GM12801 (cell line): ENCODE measurements around the gene ARRDC3.

Source experiments
- TF ChIP-seq, protein P1 (sequence below): IDR thresholded peaks from one replicate; pipeline ENCODE4 v1.5.1; 2011; ENCODE audit warnings: control low read depth; ENCODE audit not compliant: insufficient read length; ENCODE audit errors: extremely low read depth

Gene ARRDC3

GRCh38 chr5:91383027-91383955, at the start of gene ARRDC3:
TSS of gene ARRDC3 (minus strand) at chr5:91383317. CDS start at chr5:91383092, 225 bp downstream.
- TF ChIP-seq, protein P1, sequence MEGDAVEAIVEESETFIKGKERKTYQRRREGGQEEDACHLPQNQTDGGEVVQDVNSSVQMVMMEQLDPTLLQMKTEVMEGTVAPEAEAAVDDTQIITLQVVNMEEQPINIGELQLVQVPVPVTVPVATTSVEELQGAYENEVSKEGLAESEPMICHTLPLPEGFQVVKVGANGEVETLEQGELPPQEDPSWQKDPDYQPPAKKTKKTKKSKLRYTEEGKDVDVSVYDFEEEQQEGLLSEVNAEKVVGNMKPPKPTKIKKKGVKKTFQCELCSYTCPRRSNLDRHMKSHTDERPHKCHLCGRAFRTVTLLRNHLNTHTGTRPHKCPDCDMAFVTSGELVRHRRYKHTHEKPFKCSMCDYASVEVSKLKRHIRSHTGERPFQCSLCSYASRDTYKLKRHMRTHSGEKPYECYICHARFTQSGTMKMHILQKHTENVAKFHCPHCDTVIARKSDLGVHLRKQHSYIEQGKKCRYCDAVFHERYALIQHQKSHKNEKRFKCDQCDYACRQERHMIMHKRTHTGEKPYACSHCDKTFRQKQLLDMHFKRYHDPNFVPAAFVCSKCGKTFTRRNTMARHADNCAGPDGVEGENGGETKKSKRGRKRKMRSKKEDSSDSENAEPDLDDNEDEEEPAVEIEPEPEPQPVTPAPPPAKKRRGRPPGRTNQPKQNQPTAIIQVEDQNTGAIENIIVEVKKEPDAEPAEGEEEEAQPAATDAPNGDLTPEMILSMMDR = no peak

DNA sequence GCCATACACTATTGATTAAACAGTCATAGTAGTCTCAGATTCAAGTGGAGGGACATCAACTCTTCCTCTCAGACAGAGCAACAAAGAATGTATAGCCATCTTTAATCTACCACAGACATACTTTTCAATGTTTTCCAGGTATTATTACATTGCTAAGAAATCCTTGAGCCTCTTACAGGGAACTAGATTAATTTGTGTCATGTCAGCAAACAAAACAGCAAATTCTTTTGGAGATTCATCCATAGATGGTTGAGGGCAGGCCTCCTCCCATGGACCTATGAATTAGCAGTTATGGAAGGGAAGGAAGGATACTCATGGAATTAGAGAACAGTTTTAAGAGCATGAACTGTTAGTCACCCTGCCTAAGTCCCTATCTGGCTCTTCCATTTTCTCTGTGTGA, 47.8 kb upstream of the ARRDC3 start:
- TF ChIP-seq, protein P1 = no peak

DNA sequence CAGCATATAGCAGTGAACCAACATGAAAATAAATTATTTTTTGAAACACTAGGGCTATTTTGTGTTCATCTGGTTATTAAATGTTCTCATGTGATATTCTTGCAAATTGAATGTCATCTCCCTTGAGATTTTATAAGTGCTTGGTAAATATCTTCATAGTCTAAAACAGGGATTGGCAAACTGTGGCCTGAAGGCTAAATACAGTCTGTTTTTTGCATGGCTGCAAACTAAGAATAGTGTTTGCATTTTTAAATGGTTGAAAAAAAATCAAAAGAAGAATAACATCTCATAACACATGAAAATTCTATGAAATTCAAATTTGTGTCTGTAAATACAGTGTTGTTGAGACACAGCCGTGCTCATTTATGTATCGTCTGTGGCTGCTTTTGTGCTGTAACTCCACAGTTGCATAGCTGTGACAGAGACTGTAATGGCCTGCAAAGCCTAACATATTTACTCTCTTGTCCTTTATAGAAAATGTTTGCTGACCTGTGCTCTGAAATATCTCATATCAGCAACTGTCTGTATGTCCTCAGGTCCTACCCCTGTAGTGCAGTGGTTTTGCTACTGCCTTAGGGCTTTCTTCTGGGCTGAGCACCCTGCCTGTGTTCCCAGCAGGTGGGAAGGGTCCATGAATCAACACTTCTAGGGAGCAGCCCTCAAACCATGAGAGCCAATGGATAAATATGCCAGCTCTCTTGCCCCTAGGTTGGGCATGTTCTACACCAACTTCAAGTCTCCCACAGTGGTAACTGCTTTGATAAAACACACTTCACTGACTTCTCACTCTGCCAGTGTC, 41.7 kb upstream of the ARRDC3 start:
- TF ChIP-seq, protein P1 = no peak

- TF ChIP-seq, protein P1 = no peak
These were observed 40.8 kb upstream of the ARRDC3 start for GRCh38 chr5:91423871-91424270.

DNA sequence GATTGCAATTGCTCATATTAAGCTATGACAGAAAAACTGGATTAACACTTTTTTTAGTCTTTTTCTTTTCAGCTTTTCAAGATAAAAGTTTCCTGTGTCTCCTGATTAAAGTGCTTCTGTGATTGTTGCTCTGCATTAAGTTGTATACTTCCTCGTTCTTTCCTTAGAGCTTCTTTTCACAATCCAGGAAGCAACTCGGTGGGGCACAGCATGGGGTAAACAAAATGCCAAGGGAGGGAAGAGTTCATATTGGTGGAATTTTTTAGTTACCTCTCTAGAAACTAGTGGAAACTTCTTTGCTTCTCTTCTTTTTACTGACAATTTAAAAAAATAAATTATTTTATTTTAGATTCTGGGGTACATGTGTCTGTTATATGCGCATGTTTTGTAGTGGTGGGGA, 37.8 kb upstream of the ARRDC3 start:
- TF ChIP-seq, protein P1 = no peak

DNA sequence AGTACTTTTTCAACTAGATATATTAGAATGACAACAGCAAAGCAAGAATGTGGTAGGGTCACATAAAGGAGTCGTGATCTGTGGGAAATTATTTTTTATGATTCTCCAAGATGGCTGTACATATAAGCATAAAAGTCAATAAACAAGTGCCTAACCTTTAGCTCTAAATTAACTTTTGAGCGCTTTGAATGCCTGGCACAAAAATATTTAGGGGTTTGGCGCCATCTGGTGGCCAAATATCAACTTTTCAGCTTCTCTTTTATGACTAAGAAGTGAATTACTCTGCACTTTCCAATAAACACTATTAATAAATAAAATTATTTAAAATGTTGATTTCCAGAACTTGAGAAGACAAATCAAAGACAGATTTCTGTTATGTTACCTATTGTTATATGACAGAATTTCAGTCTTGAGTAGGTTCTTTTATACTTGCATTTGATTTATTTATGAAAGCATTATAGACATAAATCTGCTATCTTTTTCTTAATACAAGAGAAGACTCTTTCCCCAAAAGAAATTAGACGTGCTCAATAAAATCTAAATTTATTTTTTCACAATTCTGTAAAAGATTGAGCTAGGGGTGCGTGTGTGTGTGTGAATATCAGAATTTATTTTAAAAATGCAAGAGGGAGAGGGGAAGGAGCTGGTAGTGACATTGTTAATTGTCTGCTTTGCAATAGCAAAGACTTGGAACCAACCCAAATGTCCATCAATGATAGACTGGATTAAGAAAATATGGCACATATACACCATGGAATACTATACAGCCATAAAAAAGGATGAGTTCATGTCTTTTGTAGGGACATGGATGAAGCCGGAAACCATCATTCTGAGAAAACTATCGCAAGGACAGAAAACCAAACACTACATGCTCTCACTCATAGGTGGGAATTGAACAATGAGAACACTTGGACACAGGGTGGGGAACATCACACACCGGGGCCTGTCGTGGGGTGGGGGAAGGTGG, 36.7 kb upstream of the ARRDC3 start:
- TF ChIP-seq, protein P1 = no peak

DNA sequence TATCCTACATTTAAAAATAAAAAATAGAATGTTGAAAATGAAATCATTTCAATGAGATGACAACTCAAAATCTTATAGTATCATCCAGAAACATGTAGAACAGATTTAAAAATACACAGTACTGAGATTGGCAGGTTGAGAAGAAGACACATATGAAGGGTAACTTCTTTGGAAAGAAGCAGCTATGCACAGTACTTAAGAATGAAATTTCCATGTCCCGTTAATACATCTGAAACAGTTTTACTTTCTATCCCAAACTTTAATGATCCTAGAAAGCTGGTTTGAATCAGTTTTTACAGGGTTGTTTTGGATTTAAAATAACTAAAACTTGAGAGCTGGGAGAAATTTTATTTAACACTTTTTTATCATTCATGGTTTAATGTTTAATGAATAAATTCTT, 36.0 kb upstream of the ARRDC3 start:
- TF ChIP-seq, protein P1 = no peak
